Osteocyte (in vitro differentiated cells): ENCODE measurements around the gene ANO4. TPM values are rescaled to one million over a fixed set of nuclear protein-coding genes. Genes with fewer than 3 reads are reported as not detected.

Source experiments
- DNase-seq: peaks from one replicate; pipeline ENCODE4 v3.0.0; 2021; ENCODE audit warnings: mixed read lengths; ENCODE audit not compliant: unreplicated experiment; ENCODE audit errors: extremely low spot score
- H3K27ac Mint-ChIP-seq: one replicate; pipeline ENCODE4 v1.8.0; 2021; ENCODE audit warnings: mild to moderate bottlenecking, mixed read lengths; ENCODE audit not compliant: unreplicated experiment
- H3K27me3 Mint-ChIP-seq: one replicate; pipeline ENCODE4 v1.8.0; 2021; ENCODE audit warnings: mixed read lengths; ENCODE audit not compliant: unreplicated experiment
- H3K36me3 Mint-ChIP-seq: one replicate; pipeline ENCODE4 v1.8.0; 2021; ENCODE audit warnings: mixed read lengths; ENCODE audit not compliant: unreplicated experiment
- H3K4me1 Mint-ChIP-seq: one replicate; pipeline ENCODE4 v1.8.0; 2021; ENCODE audit warnings: mixed read lengths; ENCODE audit not compliant: unreplicated experiment
- H3K4me3 Mint-ChIP-seq: one replicate; pipeline ENCODE4 v1.8.0; 2021; ENCODE audit warnings: mild to moderate bottlenecking, moderate library complexity, mixed read lengths; ENCODE audit not compliant: unreplicated experiment
- H3K9me3 Mint-ChIP-seq: one replicate; pipeline ENCODE4 v1.8.0; 2021; ENCODE audit warnings: mixed read lengths; ENCODE audit not compliant: unreplicated experiment
- CTCF ChIP-seq: fragments of 200-600 bp; sonication (generic); IDR thresholded peaks from 2 replicates; pipeline ENCODE4 v1.5.0; 2021; ENCODE audit warnings: antibody characterized with exemption, mild to moderate bottlenecking, moderate library complexity
- total RNA-seq: library from RNA; stranded (reverse); gene quantifications from 2 replicates; pipeline ENCODE4 v1.2.1, GENCODE V29; 2021

The ANO4 gene
- total RNA-seq, 1 donor from 2014 or later: 0.48 TPM

GRCh38 chr12:100758083-100758482, 36.5 kb upstream of the ANO4 start:
- Mint-ChIP-seq H3K27me3 (peaks cover 2% of the 10 kb centered on the region), H3K4me1 (no peaks in the 10 kb centered on the region)

GRCh38 chr12:100767371-100767770, 27.2 kb upstream of the ANO4 start:
- H3K27me3 Mint-ChIP-seq: no peaks in the 10 kb centered on the region
- no peak overlapping the region for H3K27ac Mint-ChIP-seq
- peaks cover 3% of the 10 kb centered on the region for H3K9me3 Mint-ChIP-seq
- no peak for DNase-seq
- H3K36me3 Mint-ChIP-seq: no peaks in the 10 kb centered on the region
- H3K4me3 Mint-ChIP-seq: no peak overlapping the region
- no peaks in the 10 kb centered on the region for H3K4me1 Mint-ChIP-seq
- TF ChIP-seq CTCF: no peak

More at GRCh38 chr12:100758083-100758482, 36.5 kb upstream of the ANO4 start:
- DNase-seq: no peak
- H3K36me3 Mint-ChIP-seq: no peaks in the 10 kb centered on the region
- no peaks in the 10 kb centered on the region for H3K9me3 Mint-ChIP-seq
- no peak overlapping the region for H3K4me3 Mint-ChIP-seq
- H3K27ac Mint-ChIP-seq: no peak overlapping the region
- TF ChIP-seq CTCF: no peak

GRCh38 chr12:100767950-100768349, 26.6 kb upstream of the ANO4 start:
- no peaks in the 10 kb centered on the region for H3K36me3 Mint-ChIP-seq
- no peak for DNase-seq
- H3K4me3 Mint-ChIP-seq: no peak overlapping the region
- no peaks in the 10 kb centered on the region for H3K27me3 Mint-ChIP-seq
- H3K9me3 Mint-ChIP-seq: peaks cover 3% of the 10 kb centered on the region
- no peak overlapping the region for H3K27ac Mint-ChIP-seq
- no peaks in the 10 kb centered on the region for H3K4me1 Mint-ChIP-seq
- no peak for TF ChIP-seq CTCF

- no peaks in the 10 kb centered on the region for H3K27me3 Mint-ChIP-seq
- no peak overlapping the region for H3K27ac Mint-ChIP-seq
- DNase-seq: no peak
Measured at GRCh38 chr12:100778967-100779590, 15.5 kb upstream of the ANO4 start.

GRCh38 chr12:100789146-100789545, 5.4 kb upstream of the ANO4 start:
- no peak for DNase-seq
- H3K36me3 Mint-ChIP-seq: no peaks in the 10 kb centered on the region
- no peak for TF ChIP-seq CTCF
- H3K27me3 Mint-ChIP-seq: no peaks in the 10 kb centered on the region
- H3K4me3 Mint-ChIP-seq: no peak overlapping the region
- no peaks in the 10 kb centered on the region for H3K9me3 Mint-ChIP-seq
- H3K27ac Mint-ChIP-seq: no peak overlapping the region
- no peaks in the 10 kb centered on the region for H3K4me1 Mint-ChIP-seq

More at GRCh38 chr12:100778967-100779590, 15.5 kb upstream of the ANO4 start:
- Mint-ChIP-seq H3K4me1 (no peaks in the 10 kb centered on the region), H3K4me3 (no peak overlapping the region), H3K36me3 (no peaks in the 10 kb centered on the region), H3K9me3 (no peaks in the 10 kb centered on the region)
- TF ChIP-seq CTCF: no peak
